OCI-LY7 (cell line): ENCODE results near the gene SBF2.

Experiments used
- EZH2phosphoT487 ChIP-seq: fragments of 200-600 bp; sonication (generic); IDR thresholded peaks from 2 replicates; pipeline ENCODE4 v1.6.1; 2018; ENCODE audit warnings: low read depth, borderline replicate concordance, mild to moderate bottlenecking, mixed run types, antibody characterized with exemption, low read length, moderate library complexity, mixed read lengths
- TF ChIP-seq, protein P1 (sequence below): fragments of 200-600 bp; sonication (generic); conservative IDR thresholded peaks from 2 replicates; pipeline ENCODE4 v1.5.1; 2014; ENCODE audit warnings: mild to moderate bottlenecking, antibody characterized with exemption, low read length, moderate library complexity, mixed read lengths

DNA sequence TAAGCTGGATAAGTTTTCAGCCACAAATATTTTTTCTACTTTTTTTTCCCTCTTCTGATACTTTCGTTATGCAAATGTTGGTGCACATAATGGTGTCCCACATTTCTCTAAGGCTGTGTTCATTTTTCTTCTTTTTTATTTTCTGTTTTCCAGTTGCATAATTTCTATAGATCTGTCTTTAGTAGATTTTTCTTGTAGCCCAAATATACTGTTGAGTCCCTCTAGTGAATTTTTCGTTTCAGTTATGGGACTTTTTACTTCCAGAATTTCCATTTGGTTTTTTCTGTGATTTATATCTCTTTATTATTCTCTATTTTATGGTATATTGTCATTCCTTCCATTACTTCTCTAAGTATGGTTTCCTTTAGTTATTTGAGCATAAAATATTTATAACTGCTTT is 558.1 kb downstream of the SBF2 start:
- TF ChIP-seq, protein P1, sequence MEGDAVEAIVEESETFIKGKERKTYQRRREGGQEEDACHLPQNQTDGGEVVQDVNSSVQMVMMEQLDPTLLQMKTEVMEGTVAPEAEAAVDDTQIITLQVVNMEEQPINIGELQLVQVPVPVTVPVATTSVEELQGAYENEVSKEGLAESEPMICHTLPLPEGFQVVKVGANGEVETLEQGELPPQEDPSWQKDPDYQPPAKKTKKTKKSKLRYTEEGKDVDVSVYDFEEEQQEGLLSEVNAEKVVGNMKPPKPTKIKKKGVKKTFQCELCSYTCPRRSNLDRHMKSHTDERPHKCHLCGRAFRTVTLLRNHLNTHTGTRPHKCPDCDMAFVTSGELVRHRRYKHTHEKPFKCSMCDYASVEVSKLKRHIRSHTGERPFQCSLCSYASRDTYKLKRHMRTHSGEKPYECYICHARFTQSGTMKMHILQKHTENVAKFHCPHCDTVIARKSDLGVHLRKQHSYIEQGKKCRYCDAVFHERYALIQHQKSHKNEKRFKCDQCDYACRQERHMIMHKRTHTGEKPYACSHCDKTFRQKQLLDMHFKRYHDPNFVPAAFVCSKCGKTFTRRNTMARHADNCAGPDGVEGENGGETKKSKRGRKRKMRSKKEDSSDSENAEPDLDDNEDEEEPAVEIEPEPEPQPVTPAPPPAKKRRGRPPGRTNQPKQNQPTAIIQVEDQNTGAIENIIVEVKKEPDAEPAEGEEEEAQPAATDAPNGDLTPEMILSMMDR = no peak
- no peak for TF ChIP-seq EZH2phosphoT487
